ENCODE results near the gene NELL2. TPM values are rescaled to one million over a fixed set of nuclear protein-coding genes. Genes with fewer than 3 reads are reported as not detected.

The NELL2 gene
- polyA plus RNA-seq, 1 of the 3 experiments (the other 2 are of a cell fraction) = 0.35 TPM

DNA sequence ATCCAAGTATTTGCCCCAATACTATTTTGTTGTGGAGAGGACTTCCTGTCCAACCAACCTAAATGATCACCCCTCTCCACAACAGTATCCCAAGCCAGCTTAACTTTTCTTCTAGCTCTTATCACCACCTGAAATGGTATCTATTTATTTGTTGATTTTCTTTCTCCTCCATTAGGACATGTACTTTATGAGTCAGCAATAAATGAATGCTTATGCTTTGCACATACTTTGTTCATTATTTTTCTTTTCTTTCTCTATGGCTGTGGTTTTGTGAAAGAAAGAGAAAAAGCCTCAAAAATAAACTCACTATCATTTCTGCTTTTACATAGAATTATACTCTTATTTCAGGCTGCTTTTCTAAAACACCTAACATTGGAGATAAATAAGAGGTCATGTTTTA is 371.3 kb downstream of the NELL2 start:
- H3K27me3 ChIP-seq (ENCODE audit: insufficient read depth) = no peaks in the 10 kb centered on the region
- H4K20me1 ChIP-seq (ENCODE audit: insufficient read depth) = no peaks in the 10 kb centered on the region
- no peaks in the 10 kb centered on the region for H3K9me2 ChIP-seq
- no peaks in the 10 kb centered on the region for H3F3A ChIP-seq (replicated peaks; ENCODE audit: insufficient read depth)
- no peaks in the 10 kb centered on the region for H3K79me2 ChIP-seq (ENCODE audit: insufficient read depth)
- peaks cover 0 to under 1% of the 10 kb centered on the region in 2 experiments; a peak in 2 of 4 replicates for H3K4me1 ChIP-seq (ENCODE audit: control insufficient read depth in 1 of 2, insufficient read depth in 2 of 2, low read depth in 1 of 2, low read length in 1 of 2)
- no peaks in the 10 kb centered on the region for H3K9me3 ChIP-seq
- DNase-seq = no peak
- H3K4me3 ChIP-seq (ENCODE audit: low read depth in 2 of 2, low read length in 1 of 2) = no peak overlapping the region
- H3K27ac ChIP-seq (ENCODE audit: low read depth in 2 of 2, low read length in 1 of 2) = no peak overlapping the region
- H3K36me3 ChIP-seq (replicated peaks in 1 of 2; ENCODE audit: control insufficient read depth in 1 of 2, insufficient read depth in 2 of 2, low read length in 1 of 2) = no peaks in the 10 kb centered on the region
- POLR2A ChIA-PET = no interaction called here
- no peak overlapping the region for H2AFZ ChIP-seq (ENCODE audit: low read depth)
- TF ChIP-seq, protein P1, sequence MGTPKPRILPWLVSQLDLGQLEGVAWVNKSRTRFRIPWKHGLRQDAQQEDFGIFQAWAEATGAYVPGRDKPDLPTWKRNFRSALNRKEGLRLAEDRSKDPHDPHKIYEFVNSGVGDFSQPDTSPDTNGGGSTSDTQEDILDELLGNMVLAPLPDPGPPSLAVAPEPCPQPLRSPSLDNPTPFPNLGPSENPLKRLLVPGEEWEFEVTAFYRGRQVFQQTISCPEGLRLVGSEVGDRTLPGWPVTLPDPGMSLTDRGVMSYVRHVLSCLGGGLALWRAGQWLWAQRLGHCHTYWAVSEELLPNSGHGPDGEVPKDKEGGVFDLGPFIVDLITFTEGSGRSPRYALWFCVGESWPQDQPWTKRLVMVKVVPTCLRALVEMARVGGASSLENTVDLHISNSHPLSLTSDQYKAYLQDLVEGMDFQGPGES (IDR thresholded peaks at IDR 0.05; ENCODE audit: low read depth, low read length) = no peak
- TF ChIP-seq NFIC (IDR thresholded peaks at IDR 0.05; ENCODE audit: borderline replicate concordance) (no peak), CHD2 (IDR thresholded peaks at IDR 0.05; ENCODE audit: low read length, partially characterized antibody) (no peak), GABPA (IDR thresholded peaks at IDR 0.05; ENCODE audit: low read depth) (no peak), FOSL2 (IDR thresholded peaks at IDR 0.05; ENCODE audit: borderline replicate concordance, low read depth) (no peak), TCF12 (IDR thresholded peaks at IDR 0.05) (no peak), ELF1 (IDR thresholded peaks at IDR 0.05) (no peak), MXI1 (IDR thresholded peaks at IDR 0.05; ENCODE audit: low read depth, low read length) (no peak), SIN3A (IDR thresholded peaks at IDR 0.05; ENCODE audit: borderline replicate concordance, low read depth, low read length) (no peak), RAD21 (IDR thresholded peaks at IDR 0.05; ENCODE audit: low read length) (no peak), EZH2phosphoT487 (IDR thresholded peaks at IDR 0.05; ENCODE audit: borderline replicate concordance, low read depth) (no peak), SMC3 (IDR thresholded peaks at IDR 0.05; ENCODE audit: low read depth, low read length) (no peak)
- TF ChIP-seq, protein P2, sequence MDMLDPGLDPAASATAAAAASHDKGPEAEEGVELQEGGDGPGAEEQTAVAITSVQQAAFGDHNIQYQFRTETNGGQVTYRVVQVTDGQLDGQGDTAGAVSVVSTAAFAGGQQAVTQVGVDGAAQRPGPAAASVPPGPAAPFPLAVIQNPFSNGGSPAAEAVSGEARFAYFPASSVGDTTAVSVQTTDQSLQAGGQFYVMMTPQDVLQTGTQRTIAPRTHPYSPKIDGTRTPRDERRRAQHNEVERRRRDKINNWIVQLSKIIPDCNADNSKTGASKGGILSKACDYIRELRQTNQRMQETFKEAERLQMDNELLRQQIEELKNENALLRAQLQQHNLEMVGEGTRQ (IDR thresholded peaks at IDR 0.05; ENCODE audit: borderline replicate concordance, low read depth, low read length) = no peak
- TF ChIP-seq, protein P3, sequence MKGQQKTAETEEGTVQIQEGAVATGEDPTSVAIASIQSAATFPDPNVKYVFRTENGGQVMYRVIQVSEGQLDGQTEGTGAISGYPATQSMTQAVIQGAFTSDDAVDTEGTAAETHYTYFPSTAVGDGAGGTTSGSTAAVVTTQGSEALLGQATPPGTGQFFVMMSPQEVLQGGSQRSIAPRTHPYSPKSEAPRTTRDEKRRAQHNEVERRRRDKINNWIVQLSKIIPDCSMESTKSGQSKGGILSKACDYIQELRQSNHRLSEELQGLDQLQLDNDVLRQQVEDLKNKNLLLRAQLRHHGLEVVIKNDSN (IDR thresholded peaks at IDR 0.05; ENCODE audit: borderline replicate concordance, low read depth) = no peak
- TF ChIP-seq, protein P4, sequence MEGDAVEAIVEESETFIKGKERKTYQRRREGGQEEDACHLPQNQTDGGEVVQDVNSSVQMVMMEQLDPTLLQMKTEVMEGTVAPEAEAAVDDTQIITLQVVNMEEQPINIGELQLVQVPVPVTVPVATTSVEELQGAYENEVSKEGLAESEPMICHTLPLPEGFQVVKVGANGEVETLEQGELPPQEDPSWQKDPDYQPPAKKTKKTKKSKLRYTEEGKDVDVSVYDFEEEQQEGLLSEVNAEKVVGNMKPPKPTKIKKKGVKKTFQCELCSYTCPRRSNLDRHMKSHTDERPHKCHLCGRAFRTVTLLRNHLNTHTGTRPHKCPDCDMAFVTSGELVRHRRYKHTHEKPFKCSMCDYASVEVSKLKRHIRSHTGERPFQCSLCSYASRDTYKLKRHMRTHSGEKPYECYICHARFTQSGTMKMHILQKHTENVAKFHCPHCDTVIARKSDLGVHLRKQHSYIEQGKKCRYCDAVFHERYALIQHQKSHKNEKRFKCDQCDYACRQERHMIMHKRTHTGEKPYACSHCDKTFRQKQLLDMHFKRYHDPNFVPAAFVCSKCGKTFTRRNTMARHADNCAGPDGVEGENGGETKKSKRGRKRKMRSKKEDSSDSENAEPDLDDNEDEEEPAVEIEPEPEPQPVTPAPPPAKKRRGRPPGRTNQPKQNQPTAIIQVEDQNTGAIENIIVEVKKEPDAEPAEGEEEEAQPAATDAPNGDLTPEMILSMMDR (IDR thresholded peaks at IDR 0.05) = no peak
- TF ChIP-seq, protein P5, sequence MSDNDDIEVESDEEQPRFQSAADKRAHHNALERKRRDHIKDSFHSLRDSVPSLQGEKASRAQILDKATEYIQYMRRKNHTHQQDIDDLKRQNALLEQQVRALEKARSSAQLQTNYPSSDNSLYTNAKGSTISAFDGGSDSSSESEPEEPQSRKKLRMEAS (IDR thresholded peaks at IDR 0.05; ENCODE audit: low read depth) = no peak
- TF ChIP-seq, protein P6, sequence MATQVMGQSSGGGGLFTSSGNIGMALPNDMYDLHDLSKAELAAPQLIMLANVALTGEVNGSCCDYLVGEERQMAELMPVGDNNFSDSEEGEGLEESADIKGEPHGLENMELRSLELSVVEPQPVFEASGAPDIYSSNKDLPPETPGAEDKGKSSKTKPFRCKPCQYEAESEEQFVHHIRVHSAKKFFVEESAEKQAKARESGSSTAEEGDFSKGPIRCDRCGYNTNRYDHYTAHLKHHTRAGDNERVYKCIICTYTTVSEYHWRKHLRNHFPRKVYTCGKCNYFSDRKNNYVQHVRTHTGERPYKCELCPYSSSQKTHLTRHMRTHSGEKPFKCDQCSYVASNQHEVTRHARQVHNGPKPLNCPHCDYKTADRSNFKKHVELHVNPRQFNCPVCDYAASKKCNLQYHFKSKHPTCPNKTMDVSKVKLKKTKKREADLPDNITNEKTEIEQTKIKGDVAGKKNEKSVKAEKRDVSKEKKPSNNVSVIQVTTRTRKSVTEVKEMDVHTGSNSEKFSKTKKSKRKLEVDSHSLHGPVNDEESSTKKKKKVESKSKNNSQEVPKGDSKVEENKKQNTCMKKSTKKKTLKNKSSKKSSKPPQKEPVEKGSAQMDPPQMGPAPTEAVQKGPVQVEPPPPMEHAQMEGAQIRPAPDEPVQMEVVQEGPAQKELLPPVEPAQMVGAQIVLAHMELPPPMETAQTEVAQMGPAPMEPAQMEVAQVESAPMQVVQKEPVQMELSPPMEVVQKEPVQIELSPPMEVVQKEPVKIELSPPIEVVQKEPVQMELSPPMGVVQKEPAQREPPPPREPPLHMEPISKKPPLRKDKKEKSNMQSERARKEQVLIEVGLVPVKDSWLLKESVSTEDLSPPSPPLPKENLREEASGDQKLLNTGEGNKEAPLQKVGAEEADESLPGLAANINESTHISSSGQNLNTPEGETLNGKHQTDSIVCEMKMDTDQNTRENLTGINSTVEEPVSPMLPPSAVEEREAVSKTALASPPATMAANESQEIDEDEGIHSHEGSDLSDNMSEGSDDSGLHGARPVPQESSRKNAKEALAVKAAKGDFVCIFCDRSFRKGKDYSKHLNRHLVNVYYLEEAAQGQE (IDR thresholded peaks at IDR 0.05; ENCODE audit: low read depth, low read length) = no peak
- H3K9ac ChIP-seq = no peak overlapping the region
- no peak overlapping the region for H3K4me2 ChIP-seq
- CTCF ChIA-PET = interaction anchor here (1.7 kb wide), 1 partner anchor 490 kb away, joined by 4 read pairs; no protein-coding TSS in a partner anchor

All from SK-N-SH (cell line).